HG03280 (cell line): ENCODE results near the gene TAT.

Source experiments
- ATAC-seq: cut with Tn5 transposase; IDR thresholded peaks from one replicate; pipeline ENCODE4 v1.9.1; 2021; ENCODE audit warnings: mild to moderate bottlenecking, moderate library complexity; ENCODE audit not compliant: unreplicated experiment

TAT gene

DNA sequence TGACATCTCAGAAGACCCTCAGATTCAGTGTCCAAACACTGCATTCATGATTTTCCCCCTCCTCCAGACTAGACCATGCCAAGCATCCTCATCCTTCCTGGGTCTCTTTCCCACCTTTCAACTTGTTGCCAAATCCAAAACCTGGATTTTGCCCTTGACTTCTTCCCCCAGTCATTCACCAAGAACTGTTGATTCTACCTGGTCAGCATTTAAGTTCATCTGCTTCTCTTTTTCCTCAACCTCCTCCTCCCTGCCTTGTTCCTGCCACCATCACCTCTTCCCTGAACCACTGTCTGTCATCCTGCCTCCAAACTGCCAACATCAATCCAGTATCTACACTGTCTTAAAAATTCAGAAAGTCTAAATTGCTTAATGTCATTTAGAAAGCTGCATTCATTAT, 29.7 kb downstream of the TAT start:
- ATAC-seq: no peak

DNA sequence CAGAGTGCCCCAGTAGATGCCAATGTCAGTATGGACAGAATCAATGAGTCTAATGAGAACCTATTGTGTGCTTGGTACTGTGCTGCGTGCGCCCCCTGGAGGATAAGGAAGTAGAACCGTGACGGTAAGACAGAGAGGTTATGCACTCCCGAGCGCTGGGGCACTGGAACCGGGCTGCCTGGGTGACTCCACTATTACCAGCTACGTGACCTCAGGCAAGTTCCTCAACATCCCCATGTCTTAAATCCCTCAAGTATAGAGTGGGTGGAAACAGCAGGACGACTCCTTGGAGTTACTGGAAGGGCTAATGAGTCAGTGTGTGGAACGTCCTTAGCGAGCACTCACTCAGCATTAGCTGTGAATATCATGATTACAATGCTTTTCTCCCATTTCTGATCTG, 34.5 kb downstream of the TAT start:
- ATAC-seq: peak; percentile 52

DNA sequence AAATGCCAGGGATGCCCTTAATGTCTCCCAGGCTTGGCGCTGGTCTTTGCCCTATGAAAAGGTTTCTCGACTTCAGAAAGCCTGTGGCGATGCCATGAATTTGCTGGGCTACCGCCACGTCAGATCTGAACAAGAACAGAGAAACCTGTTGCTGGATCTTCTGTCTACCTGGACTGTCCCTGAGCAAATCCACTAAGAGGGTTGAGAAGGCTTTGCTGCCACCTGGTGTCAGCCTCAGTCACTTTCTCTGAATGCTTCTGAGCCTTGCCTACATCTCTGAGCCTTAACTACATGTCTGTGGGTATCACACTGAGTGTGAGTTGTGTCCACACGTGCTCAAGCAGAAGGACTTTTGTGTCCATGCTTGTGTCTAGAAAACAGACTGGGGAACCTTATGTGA, 39.2 kb downstream of the TAT start:
- ATAC-seq: peak; percentile 77

DNA sequence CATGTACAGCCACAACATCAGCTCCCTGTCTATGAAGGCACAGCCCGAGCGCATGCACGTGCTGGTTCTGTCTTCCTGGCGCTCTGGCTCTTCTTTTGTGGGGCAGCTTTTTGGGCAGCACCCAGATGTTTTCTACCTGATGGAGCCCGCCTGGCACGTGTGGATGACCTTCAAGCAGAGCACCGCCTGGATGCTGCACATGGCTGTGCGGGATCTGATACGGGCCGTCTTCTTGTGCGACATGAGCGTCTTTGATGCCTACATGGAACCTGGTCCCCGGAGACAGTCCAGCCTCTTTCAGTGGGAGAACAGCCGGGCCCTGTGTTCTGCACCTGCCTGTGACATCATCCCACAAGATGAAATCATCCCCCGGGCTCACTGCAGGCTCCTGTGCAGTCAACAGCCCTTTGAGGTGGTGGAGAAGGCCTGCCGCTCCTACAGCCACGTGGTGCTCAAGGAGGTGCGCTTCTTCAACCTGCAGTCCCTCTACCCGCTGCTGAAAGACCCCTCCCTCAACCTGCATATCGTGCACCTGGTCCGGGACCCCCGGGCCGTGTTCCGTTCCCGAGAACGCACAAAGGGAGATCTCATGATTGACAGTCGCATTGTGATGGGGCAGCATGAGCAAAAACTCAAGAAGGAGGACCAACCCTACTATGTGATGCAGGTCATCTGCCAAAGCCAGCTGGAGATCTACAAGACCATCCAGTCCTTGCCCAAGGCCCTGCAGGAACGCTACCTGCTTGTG, 40.0 kb downstream of the TAT start:
- ATAC-seq: no peak

DNA sequence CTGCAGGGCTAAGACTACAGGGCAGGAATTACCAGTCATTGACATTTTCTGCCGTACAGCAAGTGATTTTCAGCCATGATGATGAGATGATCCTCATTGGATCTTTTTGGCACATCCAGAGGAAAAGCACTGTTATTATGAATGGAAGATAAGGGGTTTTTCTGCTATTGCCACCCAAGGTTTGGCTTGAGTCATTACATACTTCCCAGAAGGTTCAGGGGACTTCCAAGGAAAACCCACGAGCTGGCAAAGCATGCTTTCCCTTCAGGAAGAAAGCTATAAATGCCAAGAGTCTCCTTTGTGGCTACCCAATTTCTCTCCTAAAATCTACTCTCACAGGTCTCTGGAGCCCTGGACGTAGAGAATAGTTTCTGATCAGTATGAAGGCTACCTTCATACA, 44.5 kb downstream of the TAT start:
- ATAC-seq: no peak

DNA sequence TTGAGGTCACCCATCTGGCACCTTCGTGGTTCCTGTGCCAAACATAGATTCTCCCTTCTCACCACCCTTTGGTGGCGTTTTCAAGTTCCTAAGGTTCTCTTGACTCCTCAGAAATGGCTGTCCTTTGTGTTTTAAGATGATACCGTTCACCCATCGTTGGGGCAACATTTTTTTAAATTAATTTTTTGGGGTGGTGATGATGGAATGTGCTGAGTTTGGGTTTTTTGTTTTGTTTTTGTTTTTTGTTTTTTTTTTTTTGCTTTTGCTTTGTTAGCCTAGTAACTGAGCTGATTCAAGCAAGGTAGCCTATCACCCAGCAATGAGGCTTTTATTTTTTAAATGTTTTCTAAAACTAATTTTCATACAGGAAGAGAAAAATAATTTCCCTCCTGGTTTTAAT, 48.0 kb downstream of the TAT start:
- no peak for ATAC-seq

DNA sequence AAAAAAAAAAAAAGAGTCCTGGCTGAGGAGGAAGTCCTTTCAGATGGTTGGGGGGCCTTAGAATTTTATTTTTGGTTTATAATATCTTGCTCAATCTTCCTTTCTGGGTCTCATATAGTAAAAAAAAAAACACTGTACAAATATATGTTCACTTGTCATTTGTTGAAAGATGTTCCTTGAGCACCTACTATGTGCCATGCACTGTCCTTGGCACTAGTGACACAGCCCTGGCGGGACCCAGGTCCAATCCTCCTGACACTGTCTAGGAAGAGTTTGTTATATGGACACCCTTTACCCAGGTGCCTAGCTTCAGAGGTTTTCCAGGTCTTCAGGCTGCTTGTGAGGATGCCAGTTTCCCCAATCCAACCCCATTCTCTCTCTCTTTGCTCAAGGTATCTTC, 48.6 kb downstream of the TAT start:
- ATAC-seq: no peak

DNA sequence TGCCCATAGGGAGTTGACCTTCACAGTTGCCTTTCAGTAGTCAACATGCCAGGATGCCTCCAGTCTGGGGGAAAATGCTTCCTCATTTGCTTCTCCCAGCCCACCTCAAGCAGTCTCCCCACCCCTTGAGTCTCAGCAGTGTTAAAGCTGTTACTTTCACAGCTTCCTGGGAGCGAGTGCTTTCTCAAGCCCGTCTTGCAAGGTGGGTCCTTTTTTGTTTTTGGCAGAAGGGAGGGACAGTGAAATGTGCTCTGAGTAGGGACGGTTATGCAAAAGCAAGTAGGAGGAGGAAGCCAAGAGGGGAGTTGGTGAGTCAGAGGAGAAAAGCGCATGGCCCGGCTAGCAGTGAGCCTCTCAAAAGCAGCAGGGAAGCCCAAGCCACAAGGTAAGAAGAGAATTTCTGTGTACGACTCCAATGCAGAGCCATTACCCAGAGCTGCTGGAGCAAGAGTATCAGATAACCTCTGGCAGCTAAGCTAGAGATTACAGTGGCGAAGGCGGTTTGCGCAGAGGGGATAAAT, 50.7 kb downstream of the TAT start, which contains the start of gene CHST4:
TSS of gene CHST4 (plus strand) at position 316 of the 521 bp plus-strand sequence. CDS start 10,252 bp downstream, outside the sequence.
- no peak for ATAC-seq

DNA sequence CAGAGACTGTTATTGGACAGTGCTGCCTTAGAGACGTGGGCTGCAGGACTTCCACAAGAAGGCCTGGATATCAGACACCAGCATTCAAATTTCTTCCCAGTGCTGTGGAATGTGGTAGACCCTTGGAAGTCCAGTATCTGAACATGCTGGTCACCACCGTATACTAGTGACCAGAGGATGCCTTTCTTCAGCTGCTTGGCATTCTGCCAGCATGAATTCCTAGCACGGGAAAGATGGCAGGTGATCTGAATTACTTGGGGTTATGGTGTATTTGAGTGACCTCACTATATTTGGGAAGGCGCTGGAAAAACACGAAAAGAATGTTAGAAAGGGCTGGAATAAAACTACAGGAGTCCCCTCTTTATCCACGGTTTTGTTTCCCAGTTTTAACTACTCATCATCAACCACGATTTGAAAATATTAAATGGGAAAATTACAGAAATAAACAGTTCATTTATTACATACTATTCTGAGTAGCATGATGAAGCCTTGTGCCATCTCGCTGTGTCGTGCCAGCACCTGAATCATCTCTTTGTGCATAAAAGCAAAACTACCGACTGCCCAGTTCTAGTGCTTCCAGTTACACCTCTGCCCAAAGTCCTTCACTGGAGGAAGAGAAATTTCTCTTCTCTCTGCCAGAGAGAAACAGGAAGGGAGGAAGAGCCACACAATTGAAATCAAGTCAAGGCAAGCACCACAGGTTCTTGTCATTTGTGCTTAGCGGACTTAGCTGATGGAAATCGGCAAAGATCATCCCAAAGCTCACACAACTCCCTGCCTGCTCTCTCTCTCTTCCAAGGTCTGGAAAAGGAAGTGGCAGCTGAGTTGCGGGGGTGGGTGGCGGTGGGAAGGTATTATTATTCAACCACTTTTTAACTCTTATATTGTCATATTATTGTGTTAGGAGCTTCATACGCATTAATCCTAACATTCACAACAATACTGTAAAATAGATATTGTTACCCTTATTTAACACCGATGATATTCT, 52.0 kb downstream of the TAT start:
- ATAC-seq: no peak

DNA sequence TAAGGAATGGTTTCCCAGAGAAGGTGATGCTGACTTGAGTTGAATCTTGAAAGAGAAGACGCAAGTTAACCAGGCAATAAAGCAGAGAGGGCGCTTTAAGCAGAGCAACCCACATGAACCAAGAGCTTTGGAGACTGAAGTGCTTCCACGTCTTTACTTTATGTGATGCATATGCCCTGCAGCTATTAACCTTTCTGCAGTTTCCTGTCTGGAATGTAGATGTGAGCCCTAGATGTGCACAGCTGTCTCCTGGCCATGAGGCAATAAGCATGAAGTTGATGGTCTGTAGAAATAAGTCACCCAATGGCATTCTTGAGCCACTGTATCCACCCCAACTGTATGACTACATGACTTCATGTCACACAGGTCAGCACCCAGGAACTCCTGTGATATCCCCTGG, 56.3 kb downstream of the TAT start:
- ATAC-seq: no peak
